RWPE2 (cell line): Measurements from ENCODE around the gene BEND7.

ENCODE experiments used
- ATAC-seq: fragments of 200-7000 bp; cut with Tn5 transposase; 3 replicates; pipeline ENCODE4 v1.9.1; 2021; ENCODE audit warnings: low read depth
- DNase-seq: peaks from one replicate; pipeline ENCODE4 v3.0.0-alpha.2; 2020; ENCODE audit warnings: low spot score
- H3K27ac ChIP-seq: fragments of 450-650 bp; 2 replicates; pipeline ENCODE4 v1.5.1; 2017; ENCODE audit warnings: mild to moderate bottlenecking; ENCODE audit not compliant: poor library complexity, severe bottlenecking
- H3K27me3 ChIP-seq: fragments of 250-450 bp; sonication (Bioruptor Pico); 2 replicates; pipeline ENCODE4 v1.5.1; 2021; ENCODE audit warnings: mild to moderate bottlenecking, moderate library complexity; ENCODE audit not compliant: insufficient read depth, poor library complexity, severe bottlenecking
- H3K36me3 ChIP-seq: fragments of 250-450 bp; sonication (Bioruptor Pico); 2 replicates; pipeline ENCODE4 v1.5.1; 2020; ENCODE audit warnings: low read depth, mild to moderate bottlenecking, moderate library complexity
- H3K4me1 ChIP-seq: fragments of 250-450 bp; sonication (Bioruptor Pico); 2 replicates; pipeline ENCODE4 v1.5.1; 2021; ENCODE audit warnings: mild to moderate bottlenecking, moderate library complexity; ENCODE audit not compliant: insufficient read depth, poor library complexity, severe bottlenecking
- H3K4me3 ChIP-seq: fragments of 250-450 bp; sonication (Bioruptor Pico); 2 replicates; pipeline ENCODE4 v1.5.1; 2021; ENCODE audit warnings: mild to moderate bottlenecking, moderate library complexity; ENCODE audit not compliant: severe bottlenecking
- H3K9me3 ChIP-seq: fragments of 250-450 bp; sonication (Bioruptor Pico); 2 replicates; pipeline ENCODE4 v1.5.1; 2021; ENCODE audit warnings: mild to moderate bottlenecking, moderate library complexity; ENCODE audit not compliant: severe bottlenecking
- TF ChIP-seq, protein P1 (sequence below): fragments of 450-650 bp; IDR thresholded peaks from one replicate; pipeline ENCODE4 v1.5.1; 2017; ENCODE audit warnings: mild to moderate bottlenecking, moderate library complexity; ENCODE audit not compliant: poor library complexity, severe bottlenecking

The BEND7 gene

DNA sequence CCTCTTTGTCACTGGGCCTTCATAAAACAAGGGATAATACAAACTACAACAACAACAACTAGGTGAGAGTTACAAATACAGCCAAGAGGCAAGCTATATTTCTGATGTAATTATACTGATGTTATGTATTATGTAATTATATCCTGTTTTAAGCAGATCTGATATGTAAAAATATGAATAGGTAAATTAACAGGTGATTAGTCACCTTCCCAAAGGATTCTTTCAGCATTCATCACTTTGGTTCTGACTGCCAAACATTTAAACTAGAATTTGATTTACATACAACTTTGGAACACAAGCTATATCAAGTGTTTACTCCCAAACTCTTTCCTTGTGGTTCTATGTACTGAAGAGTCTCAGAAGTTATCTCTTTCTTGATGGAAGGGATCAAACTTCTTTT is 53.7 kb downstream of the BEND7 start:
- peaks cover 12% of the 10 kb centered on the region for H3K4me1 ChIP-seq
- peak overlapping the region; percentile 3 for H3K27ac ChIP-seq
- peak; percentile 73 for ATAC-seq
- H3K9me3 ChIP-seq: no peaks in the 10 kb centered on the region
- no peaks in the 10 kb centered on the region for H3K36me3 ChIP-seq
- TF ChIP-seq, protein P1, sequence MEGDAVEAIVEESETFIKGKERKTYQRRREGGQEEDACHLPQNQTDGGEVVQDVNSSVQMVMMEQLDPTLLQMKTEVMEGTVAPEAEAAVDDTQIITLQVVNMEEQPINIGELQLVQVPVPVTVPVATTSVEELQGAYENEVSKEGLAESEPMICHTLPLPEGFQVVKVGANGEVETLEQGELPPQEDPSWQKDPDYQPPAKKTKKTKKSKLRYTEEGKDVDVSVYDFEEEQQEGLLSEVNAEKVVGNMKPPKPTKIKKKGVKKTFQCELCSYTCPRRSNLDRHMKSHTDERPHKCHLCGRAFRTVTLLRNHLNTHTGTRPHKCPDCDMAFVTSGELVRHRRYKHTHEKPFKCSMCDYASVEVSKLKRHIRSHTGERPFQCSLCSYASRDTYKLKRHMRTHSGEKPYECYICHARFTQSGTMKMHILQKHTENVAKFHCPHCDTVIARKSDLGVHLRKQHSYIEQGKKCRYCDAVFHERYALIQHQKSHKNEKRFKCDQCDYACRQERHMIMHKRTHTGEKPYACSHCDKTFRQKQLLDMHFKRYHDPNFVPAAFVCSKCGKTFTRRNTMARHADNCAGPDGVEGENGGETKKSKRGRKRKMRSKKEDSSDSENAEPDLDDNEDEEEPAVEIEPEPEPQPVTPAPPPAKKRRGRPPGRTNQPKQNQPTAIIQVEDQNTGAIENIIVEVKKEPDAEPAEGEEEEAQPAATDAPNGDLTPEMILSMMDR: no peak
- no peaks in the 10 kb centered on the region for H3K27me3 ChIP-seq
- no peak for DNase-seq
- H3K4me3 ChIP-seq: no peak overlapping the region

DNA sequence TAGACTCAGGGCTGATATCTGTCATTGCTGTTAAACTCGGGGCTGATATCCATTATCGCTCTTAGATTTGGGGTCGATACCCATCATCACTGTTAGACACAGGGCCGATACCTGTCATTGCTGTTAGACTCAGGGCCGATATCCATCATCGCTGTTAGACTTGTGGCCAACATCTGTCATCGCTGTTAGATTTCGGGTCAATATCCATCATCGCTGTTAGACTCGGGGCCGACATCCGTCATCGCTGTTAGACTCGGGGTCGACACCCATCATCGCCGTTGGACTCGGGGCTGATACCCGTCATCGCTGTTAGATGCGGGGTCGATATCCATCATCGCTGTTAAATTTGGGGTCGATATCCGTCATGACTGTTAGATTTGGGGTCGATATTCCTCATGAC is 54.8 kb downstream of the BEND7 start:
- no peaks in the 10 kb centered on the region for H3K27me3 ChIP-seq
- no peak overlapping the region for H3K27ac ChIP-seq
- ATAC-seq: no peak
- TF ChIP-seq, protein P1: no peak
- no peaks in the 10 kb centered on the region for H3K9me3 ChIP-seq
- H3K4me3 ChIP-seq: no peak overlapping the region
- no peak for DNase-seq
- peaks cover 12% of the 10 kb centered on the region for H3K4me1 ChIP-seq
- no peaks in the 10 kb centered on the region for H3K36me3 ChIP-seq

DNA sequence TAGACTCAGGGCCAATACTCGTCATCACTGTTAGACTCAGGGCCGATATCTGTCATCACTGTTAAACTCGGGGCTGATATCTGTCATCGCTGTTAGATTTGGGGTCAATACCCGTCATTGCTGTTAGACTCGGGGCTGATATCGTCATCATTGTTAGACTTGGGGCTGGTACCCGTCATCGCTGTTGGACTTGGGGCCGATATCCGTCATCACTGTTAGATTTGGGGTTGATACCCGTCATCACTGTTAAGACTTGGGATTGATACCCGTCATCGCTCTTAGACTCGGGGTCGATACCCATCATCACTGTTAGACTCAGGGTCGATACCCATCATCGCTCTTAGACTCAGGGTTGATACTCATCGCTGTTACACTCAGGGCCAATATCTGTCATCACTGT is 56.5 kb downstream of the BEND7 start:
- no peaks in the 10 kb centered on the region for H3K36me3 ChIP-seq
- H3K27ac ChIP-seq: no peak overlapping the region
- H3K27me3 ChIP-seq: no peaks in the 10 kb centered on the region
- H3K9me3 ChIP-seq: no peaks in the 10 kb centered on the region
- no peak overlapping the region for H3K4me3 ChIP-seq
- DNase-seq: no peak
- TF ChIP-seq, protein P1: no peak
- ATAC-seq: no peak
- peaks cover 12% of the 10 kb centered on the region for H3K4me1 ChIP-seq

DNA sequence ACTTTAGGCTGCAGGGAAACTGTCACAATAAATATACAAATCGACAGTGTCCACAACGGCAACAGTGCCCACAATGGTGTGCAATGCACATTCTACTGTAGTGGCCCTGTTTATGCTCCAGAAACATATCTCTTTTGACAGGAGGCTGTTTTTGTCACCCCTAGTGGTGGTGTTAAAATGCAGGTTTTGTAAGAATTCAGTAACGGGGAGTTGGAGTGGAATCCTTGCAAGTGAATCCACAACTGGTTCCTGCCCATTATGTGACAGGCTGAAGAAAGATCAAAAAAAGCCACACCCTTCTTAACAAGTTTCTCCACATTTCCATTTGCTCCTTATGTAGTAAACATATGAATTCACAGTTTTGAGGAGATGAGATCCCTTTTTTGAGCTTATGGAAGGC is 58.5 kb downstream of the BEND7 start:
- Histone ChIP-seq H3K4me3 (no peak overlapping the region), H3K4me1 (peaks cover 7% of the 10 kb centered on the region), H3K27ac (no peak overlapping the region), H3K36me3 (no peaks in the 10 kb centered on the region), H3K9me3 (no peaks in the 10 kb centered on the region), H3K27me3 (no peaks in the 10 kb centered on the region)
- DNase-seq: no peak
- no peak for ATAC-seq
- TF ChIP-seq, protein P1: peak; percentile 6

DNA sequence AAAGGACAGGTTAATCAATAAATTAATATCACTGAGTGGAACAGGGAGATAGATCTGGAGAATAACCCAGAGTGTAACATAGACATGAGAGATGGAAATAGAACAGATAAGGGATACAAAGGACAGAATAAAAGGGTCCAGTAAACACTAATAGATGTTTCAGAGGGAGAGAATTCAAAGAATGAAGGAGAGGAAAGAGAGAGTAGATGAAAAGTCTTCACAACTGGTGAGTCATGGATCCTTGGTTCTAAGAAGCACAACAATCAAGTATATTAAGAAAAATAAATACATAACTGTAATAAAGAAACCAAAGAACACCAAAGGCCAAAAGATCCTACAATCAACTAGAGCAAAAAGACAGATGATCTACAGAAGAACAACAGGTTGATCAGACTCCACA is 66.3 kb downstream of the BEND7 start:
- H3K27me3 ChIP-seq: no peaks in the 10 kb centered on the region
- H3K36me3 ChIP-seq: no peaks in the 10 kb centered on the region
- H3K4me1 ChIP-seq: no peaks in the 10 kb centered on the region
- TF ChIP-seq, protein P1: no peak
- H3K9me3 ChIP-seq: peaks cover 2% of the 10 kb centered on the region
- no peak overlapping the region for H3K27ac ChIP-seq
- no peak overlapping the region for H3K4me3 ChIP-seq
- ATAC-seq (no peak), DNase-seq (no peak)
